ENCODE results near the gene GIMAP5. TPM values are rescaled to one million over a fixed set of nuclear protein-coding genes. Genes with fewer than 3 reads are reported as not detected.
"Not testable (repeated sequence)": the region's sequence is repeated elsewhere in the genome, so short reads cannot be mapped to it uniquely, and the experiment has no call there.

The GIMAP5 gene
- total and polyA plus RNA-seq, 9 donors: 6.1 to 11.6 (median 9.3) TPM

DNA sequence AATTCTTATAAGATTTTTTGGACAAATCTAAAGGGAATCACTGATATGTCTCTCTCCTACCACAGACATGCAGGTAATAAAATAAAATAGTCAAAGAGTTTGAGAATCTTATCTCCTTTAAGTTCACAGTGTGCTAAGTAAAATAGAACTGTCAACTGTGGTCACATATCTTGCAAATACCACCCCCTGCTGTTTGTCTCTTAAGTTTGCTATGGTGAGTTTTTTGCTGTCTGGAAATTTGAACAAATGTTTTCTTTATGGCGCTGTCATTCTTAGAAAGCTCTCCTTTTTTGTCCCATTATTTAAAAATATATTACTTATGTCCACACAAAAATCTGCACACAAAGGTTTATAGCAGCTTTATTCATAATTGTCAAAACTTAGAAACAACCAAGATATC, 19.6 kb downstream of the GIMAP5 start:
- WGBS (ENCODE audit: insufficient coverage): no CpG with 5 or more reads among the region's 1 CpG
- no peaks in the 10 kb centered on the region for H3K27me3 ChIP-seq (ENCODE audit: control insufficient read depth, insufficient read depth, low read length)
- no peaks in the 10 kb centered on the region for H3K36me3 ChIP-seq (ENCODE audit: control insufficient read depth, insufficient read depth, low read length)
- no peaks in the 10 kb centered on the region for H3K9me3 ChIP-seq (replicated peaks; ENCODE audit: control insufficient read depth, low read depth, low read length)
- no peak overlapping the region for H3K4me3 ChIP-seq (ENCODE audit: low read length)
- H3K4me1 ChIP-seq (ENCODE audit: control insufficient read depth, insufficient read depth, low read length): no peaks in the 10 kb centered on the region
- DNase-seq: peak; percentile 28
- no peak overlapping the region for H3K27ac ChIP-seq (ENCODE audit: low read length)

DNA sequence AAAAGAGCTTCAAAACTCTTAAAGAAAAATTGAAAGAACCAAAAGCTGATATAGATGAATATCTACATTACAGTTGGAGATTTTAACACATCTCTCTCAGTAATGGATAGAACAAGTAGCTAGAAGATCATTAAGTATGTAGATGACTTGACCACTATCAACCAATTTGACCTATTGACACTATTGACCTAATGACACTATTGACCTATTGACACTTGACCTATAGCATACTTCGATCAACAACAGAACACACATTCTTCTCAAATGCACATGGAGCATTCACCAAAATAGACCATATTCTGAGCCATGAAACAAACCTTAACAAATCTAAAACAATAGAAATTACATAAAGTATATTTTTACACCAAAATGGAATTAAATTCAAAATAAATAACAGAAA, 22.3 kb downstream of the GIMAP5 start:
- Histone ChIP-seq H3K36me3 (ENCODE audit: control insufficient read depth, insufficient read depth, low read length) (no peaks in the 10 kb centered on the region), H3K27ac (ENCODE audit: low read length) (no peak overlapping the region), H3K4me3 (ENCODE audit: low read length) (no peak overlapping the region), H3K4me1 (ENCODE audit: control insufficient read depth, insufficient read depth, low read length) (no peaks in the 10 kb centered on the region), H3K27me3 (ENCODE audit: control insufficient read depth, insufficient read depth, low read length) (no peaks in the 10 kb centered on the region), H3K9me3 (replicated peaks; ENCODE audit: control insufficient read depth, low read depth, low read length) (no peaks in the 10 kb centered on the region)
- no peak for DNase-seq
- no CpG with 5 or more reads among the region's 1 CpG for WGBS (ENCODE audit: insufficient coverage)

DNA sequence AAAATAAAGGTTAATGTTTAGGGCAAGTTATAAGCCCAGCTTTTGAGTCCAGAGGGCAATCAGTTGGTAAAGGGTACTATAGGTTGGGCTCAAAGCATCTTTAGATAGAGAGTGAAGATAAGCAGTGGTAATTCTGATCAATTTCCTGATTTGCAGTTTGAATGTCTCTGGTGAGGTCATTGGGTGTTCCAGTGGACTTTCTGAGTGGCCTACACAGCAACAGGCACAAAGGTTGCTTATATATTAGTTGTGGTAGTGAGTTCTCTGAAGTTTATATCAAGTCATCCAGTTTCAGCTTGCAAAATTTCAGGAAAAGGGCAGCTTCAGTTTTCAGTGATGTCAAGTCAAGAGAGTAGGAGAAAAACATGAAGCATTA, 29.1 kb downstream of the GIMAP5 start:
- no peaks in the 10 kb centered on the region for H3K27me3 ChIP-seq (ENCODE audit: control insufficient read depth, insufficient read depth, low read length)
- no peak for DNase-seq
- no peak overlapping the region for H3K27ac ChIP-seq (ENCODE audit: low read length)
- no peaks in the 10 kb centered on the region for H3K4me1 ChIP-seq (ENCODE audit: control insufficient read depth, insufficient read depth, low read length)
- H3K4me3 ChIP-seq (ENCODE audit: low read length): no peak overlapping the region
- H3K36me3 ChIP-seq (ENCODE audit: control insufficient read depth, insufficient read depth, low read length): no peaks in the 10 kb centered on the region
- H3K9me3 ChIP-seq (replicated peaks; ENCODE audit: control insufficient read depth, low read depth, low read length): no peaks in the 10 kb centered on the region

DNA sequence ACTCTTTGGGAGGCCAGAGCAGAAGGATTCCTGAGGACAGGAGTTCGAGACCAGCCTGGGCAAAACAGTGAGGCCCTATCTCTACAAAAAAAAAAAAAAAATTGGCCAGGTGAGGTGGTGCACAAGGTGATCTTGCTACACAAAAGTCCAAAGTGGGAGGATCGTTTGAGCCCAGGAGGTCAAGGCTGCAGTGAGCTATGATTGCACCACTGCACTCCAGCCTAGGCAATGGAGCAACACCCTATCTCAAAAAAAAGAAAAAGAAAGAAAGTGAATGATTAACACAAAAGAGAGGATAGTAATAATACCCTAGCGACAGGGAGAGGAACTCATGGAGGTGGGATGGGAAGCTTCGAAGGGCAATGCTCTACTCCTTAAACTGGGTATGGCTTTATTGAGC, 32.5 kb downstream of the GIMAP5 start:
- Histone ChIP-seq H3K9me3 (replicated peaks; ENCODE audit: control insufficient read depth, low read depth, low read length) (no peaks in the 10 kb centered on the region), H3K27ac (ENCODE audit: low read length) (no peak overlapping the region), H3K4me1 (ENCODE audit: control insufficient read depth, insufficient read depth, low read length) (no peaks in the 10 kb centered on the region), H3K4me3 (ENCODE audit: low read length) (no peak overlapping the region), H3K27me3 (ENCODE audit: control insufficient read depth, insufficient read depth, low read length) (no peaks in the 10 kb centered on the region), H3K36me3 (ENCODE audit: control insufficient read depth, insufficient read depth, low read length) (no peaks in the 10 kb centered on the region)
- WGBS (ENCODE audit: insufficient coverage): no CpG with 5 or more reads among the region's 4 CpGs
- no peak for DNase-seq

DNA sequence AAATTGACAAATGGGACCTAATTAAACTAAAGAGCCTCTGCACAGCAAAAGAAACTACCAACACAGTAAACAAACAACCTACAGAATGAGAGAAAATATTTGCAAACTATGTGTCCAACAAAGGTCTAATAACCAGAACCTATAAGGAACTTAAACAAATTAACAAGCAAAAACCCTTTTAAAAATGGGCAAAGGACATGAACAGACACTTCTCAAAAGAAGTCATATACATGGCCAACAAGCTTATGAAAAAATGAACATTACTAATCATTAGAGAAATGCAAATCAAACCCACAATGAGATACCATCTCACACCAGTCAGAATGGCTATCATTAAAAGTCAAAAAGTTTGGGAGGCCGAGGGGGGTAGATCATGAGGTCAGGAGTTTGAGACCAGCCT, 36.9 kb downstream of the GIMAP5 start:
- DNase-seq; H3K9me3 ChIP-seq (replicated peaks; ENCODE audit: control insufficient read depth, low read depth, low read length); H3K4me3 ChIP-seq (ENCODE audit: low read length); H3K4me1 ChIP-seq (ENCODE audit: control insufficient read depth, insufficient read depth, low read length); H3K36me3 ChIP-seq (ENCODE audit: control insufficient read depth, insufficient read depth, low read length); H3K27me3 ChIP-seq (ENCODE audit: control insufficient read depth, insufficient read depth, low read length); H3K27ac ChIP-seq (ENCODE audit: low read length): not testable (repeated sequence)
- WGBS (ENCODE audit: insufficient coverage): no CpG with 5 or more reads among the region's 1 CpG

DNA sequence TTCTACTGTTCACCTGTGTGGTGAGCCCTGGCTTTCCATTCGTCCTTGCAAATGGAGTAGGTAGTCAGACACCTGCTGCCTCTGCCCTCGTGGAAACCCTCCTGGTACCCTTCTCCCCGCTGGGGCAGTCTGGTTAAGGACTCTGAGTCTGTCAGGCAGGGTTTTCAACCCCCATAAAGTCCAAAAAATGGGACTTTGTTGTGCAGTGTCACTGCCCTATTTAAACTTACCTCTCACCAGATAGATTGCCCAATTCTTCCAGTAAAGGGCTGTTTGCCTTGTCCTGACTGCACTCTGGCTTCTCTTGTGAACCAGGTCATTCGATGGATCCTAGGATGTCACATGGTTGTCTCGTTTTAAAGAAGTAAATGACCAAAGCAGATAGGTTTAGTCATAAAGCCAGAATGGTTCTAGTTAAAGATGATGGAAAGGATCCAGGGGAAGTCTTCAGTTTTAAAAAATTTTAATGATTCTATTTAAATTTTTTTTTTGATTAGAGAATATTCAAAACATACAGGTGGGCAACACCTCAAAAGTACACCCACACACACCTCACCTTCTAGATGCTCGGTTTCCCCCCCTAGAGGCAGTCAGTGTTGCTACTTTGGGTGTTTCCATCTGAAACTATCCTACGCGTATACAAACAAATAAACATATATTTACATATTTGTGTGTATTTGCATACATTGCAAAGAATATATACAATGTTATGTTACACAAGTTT, 41.0 kb downstream of the GIMAP5 start:
- DNase-seq: no peak
- H3K4me3 ChIP-seq (ENCODE audit: low read length): no peak overlapping the region
- 43% methylated on average over 4 of the region's 8 CpGs for WGBS (ENCODE audit: insufficient coverage)

DNA sequence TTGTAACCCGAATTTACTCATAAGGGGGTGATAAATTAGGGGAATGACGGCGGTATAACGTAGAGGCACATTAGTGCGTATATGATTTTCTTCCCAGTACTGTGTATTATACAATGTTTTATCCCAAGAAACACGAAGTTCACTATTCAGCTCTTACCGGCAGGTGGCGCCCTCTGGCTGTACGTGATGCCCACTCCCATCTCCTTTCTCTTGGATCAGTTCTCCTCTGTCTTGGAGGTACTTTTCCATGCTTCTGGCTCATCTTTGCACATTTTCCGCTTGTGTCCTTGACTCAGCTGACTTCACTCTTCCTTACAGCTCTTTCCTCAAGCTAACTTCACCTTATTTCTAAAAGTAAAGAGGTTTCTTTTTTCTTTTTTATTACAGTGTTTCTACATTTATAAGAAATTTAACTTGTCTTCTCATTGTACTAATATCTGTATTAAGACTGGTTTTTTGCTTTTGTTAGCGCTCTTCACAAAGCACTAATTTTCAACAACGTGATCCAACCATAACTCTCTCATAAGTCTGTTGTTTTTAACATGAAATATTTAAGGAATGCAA, 41.6 kb downstream of the GIMAP5 start:
- no peaks in the 10 kb centered on the region for H3K36me3 ChIP-seq (ENCODE audit: control insufficient read depth, insufficient read depth, low read length)
- H3K9me3 ChIP-seq (replicated peaks; ENCODE audit: control insufficient read depth, low read depth, low read length): no peaks in the 10 kb centered on the region
- no peak overlapping the region for H3K4me3 ChIP-seq (ENCODE audit: low read length)
- H3K27me3 ChIP-seq (ENCODE audit: control insufficient read depth, insufficient read depth, low read length): peaks cover 3% of the 10 kb centered on the region
- peak; percentile 92 for DNase-seq
- H3K4me1 ChIP-seq (ENCODE audit: control insufficient read depth, insufficient read depth, low read length): peaks cover 2% of the 10 kb centered on the region
- 0% methylated on average over 4 of the region's 12 CpGs for WGBS (ENCODE audit: insufficient coverage)
- no peak overlapping the region for H3K27ac ChIP-seq (ENCODE audit: low read length)

More for the DNA sequence above, 41.0 kb downstream of the GIMAP5 start:
- Histone ChIP-seq H3K36me3 (ENCODE audit: control insufficient read depth, insufficient read depth, low read length) (no peaks in the 10 kb centered on the region), H3K27me3 (ENCODE audit: control insufficient read depth, insufficient read depth, low read length) (peaks cover 3% of the 10 kb centered on the region), H3K9me3 (replicated peaks; ENCODE audit: control insufficient read depth, low read depth, low read length) (no peaks in the 10 kb centered on the region), H3K27ac (ENCODE audit: low read length) (no peak overlapping the region), H3K4me1 (ENCODE audit: control insufficient read depth, insufficient read depth, low read length) (peaks cover 2% of the 10 kb centered on the region)

DNA sequence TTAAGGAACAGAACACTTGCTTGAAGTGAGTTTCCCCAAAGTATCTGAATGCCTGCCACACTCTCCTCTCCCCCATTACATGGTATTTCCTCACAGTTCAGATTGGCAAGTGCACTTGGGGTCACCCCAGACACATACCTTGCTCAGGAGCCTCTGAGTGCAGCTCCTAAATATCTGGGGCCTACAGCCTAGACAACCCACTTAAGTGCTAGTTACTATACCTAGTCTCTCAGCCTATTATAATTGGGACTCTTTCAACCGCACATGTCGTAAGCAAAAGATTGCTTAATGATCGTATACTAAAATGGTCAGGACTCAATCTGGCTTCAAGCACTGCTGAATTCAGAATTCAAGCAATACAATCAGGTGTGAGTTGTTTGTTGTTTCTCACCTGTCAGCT, 43.1 kb downstream of the GIMAP5 start:
- no peaks in the 10 kb centered on the region for H3K36me3 ChIP-seq (ENCODE audit: control insufficient read depth, insufficient read depth, low read length)
- 57% methylated on average over 3 of the region's 3 CpGs for WGBS (ENCODE audit: insufficient coverage)
- no peak overlapping the region for H3K4me3 ChIP-seq (ENCODE audit: low read length)
- no peak for DNase-seq
- peaks cover 3% of the 10 kb centered on the region for H3K27me3 ChIP-seq (ENCODE audit: control insufficient read depth, insufficient read depth, low read length)
- no peak overlapping the region for H3K27ac ChIP-seq (ENCODE audit: low read length)
- H3K4me1 ChIP-seq (ENCODE audit: control insufficient read depth, insufficient read depth, low read length): peaks cover 15% of the 10 kb centered on the region
- no peaks in the 10 kb centered on the region for H3K9me3 ChIP-seq (replicated peaks; ENCODE audit: control insufficient read depth, low read depth, low read length)

DNA sequence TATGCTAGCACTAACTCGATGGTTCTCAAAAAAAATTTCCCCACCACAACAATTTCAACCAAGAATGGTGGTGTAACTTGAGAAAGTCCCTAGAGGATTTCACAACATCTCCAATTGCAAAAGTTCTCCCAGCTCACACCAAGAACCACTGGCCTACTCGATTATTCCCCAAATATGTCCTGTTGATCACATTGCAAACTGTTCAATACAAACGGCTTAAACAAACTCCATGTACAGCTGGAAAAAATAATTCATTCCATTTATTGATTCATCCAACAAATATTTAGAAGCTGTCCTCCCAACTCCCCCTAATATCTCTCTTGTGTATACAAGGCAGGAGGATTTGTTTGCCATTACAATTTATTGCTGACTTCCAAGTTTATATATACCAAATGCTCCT, 43.9 kb downstream of the GIMAP5 start:
- H3K4me1 ChIP-seq (ENCODE audit: control insufficient read depth, insufficient read depth, low read length): peaks cover 21% of the 10 kb centered on the region
- no peaks in the 10 kb centered on the region for H3K36me3 ChIP-seq (ENCODE audit: control insufficient read depth, insufficient read depth, low read length)
- 17% methylated on average over 1 of the region's 3 CpGs for WGBS (ENCODE audit: insufficient coverage)
- H3K9me3 ChIP-seq (replicated peaks; ENCODE audit: control insufficient read depth, low read depth, low read length): no peaks in the 10 kb centered on the region
- no peak overlapping the region for H3K4me3 ChIP-seq (ENCODE audit: low read length)
- peak; percentile 72 for DNase-seq
- peaks cover 3% of the 10 kb centered on the region for H3K27me3 ChIP-seq (ENCODE audit: control insufficient read depth, insufficient read depth, low read length)
- H3K27ac ChIP-seq (ENCODE audit: low read length): peak overlapping the region; percentile 43

DNA sequence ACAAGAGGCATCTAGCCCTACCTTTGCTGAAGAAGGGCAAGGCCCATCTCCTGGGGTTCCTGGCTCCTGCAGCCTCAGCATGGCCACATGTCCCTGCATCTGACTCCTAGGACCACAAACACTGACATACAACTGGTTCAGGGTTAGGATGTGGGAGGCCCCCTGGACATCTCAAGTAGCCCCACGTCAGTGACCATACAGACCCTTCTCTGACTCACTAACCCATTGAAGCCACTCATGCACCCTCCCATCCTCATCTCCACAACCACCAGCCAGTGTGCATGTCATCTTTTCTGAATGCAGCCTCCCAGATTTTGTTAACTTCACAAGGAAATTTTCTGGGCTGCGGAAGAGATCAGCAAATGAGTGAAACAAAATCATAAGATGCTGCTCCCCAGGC, 44.7 kb downstream of the GIMAP5 start:
- Histone ChIP-seq H3K36me3 (ENCODE audit: control insufficient read depth, insufficient read depth, low read length) (no peaks in the 10 kb centered on the region), H3K27me3 (ENCODE audit: control insufficient read depth, insufficient read depth, low read length) (peaks cover 3% of the 10 kb centered on the region), H3K27ac (ENCODE audit: low read length) (no peak overlapping the region), H3K9me3 (replicated peaks; ENCODE audit: control insufficient read depth, low read depth, low read length) (no peaks in the 10 kb centered on the region), H3K4me1 (ENCODE audit: control insufficient read depth, insufficient read depth, low read length) (peaks cover 26% of the 10 kb centered on the region), H3K4me3 (ENCODE audit: low read length) (no peak overlapping the region)
- no peak for DNase-seq
- WGBS (ENCODE audit: insufficient coverage): 81% methylated on average over 2 of the region's 2 CpGs
